SU-DHL-6 (cell line): Measurements from ENCODE around the gene AHDC1.

Experiments used
- CTCF ChIP-seq: fragments of 200-600 bp; sonication (generic); IDR thresholded peaks from one replicate; pipeline ENCODE4 v1.5.1; 2017; ENCODE audit warnings: antibody characterized with exemption, mild to moderate bottlenecking, low read length, moderate library complexity; ENCODE audit not compliant: insufficient read depth, poor library complexity, severe bottlenecking
- EZH2phosphoT487 ChIP-seq: fragments of 200-600 bp; sonication (generic), shearing (Covaris generic); conservative IDR thresholded peaks from 2 replicates; pipeline ENCODE4 v1.6.1; 2018; ENCODE audit warnings: mild to moderate bottlenecking, antibody characterized with exemption, low read length, moderate library complexity, mixed read lengths

- TF ChIP-seq EZH2phosphoT487 = no peak
- TF ChIP-seq CTCF = no peak
Observed at GRCh38 chr1:27525296-27526272, 78.4 kb downstream of the AHDC1 start.
